ENCODE data around the gene MOB1A. TPM values are rescaled to one million over a fixed set of nuclear protein-coding genes. Genes with fewer than 3 reads are reported as not detected.
"Not testable (repeated sequence)": the region's sequence is repeated elsewhere in the genome, so short reads cannot be mapped to it uniquely, and the experiment has no call there.

The MOB1A gene
- total RNA-seq, 1 experiment from 2014 or later = 117 TPM

- DNase-seq (ENCODE audit: extremely low read depth, low read depth) = no peak
Observed at GRCh38 chr2:74199275-74199701, 20.6 kb upstream of the MOB1A start.

- peak; percentile 99 for DNase-seq (ENCODE audit: extremely low read depth, low read depth)
Observed at GRCh38 chr2:74198461-74199274, 20.0 kb upstream of the MOB1A start, which contains the start of gene MTHFD2. Gene MTHFD2, plus strand, starts transcription at chr2:74198615. Its CDS starts 27 bp downstream, at chr2:74198642.

- no peak for DNase-seq (ENCODE audit: extremely low read depth, low read depth)
Observed at GRCh38 chr2:74198023-74198460, 19.4 kb upstream of the MOB1A start.

GRCh38 chr2:74197049-74197448 is 18.4 kb upstream of the MOB1A start:
- no peak for DNase-seq (ENCODE audit: extremely low read depth, low read depth)

GRCh38 chr2:74194799-74195198 is 16.1 kb upstream of the MOB1A start:
- no peak for DNase-seq (ENCODE audit: extremely low read depth, low read depth)

GRCh38 chr2:74191596-74192380 is 13.1 kb upstream of the MOB1A start:
- no peak for DNase-seq (ENCODE audit: extremely low read depth, low read depth)

- no peak for DNase-seq (ENCODE audit: extremely low read depth, low read depth)
Observed at GRCh38 chr2:74188696-74189095, 10.0 kb upstream of the MOB1A start.

GRCh38 chr2:74188018-74188601 is 9.4 kb upstream of the MOB1A start:
- no peak for DNase-seq (ENCODE audit: extremely low read depth, low read depth)

GRCh38 chr2:74186706-74187105 is 8.0 kb upstream of the MOB1A start:
- DNase-seq (ENCODE audit: extremely low read depth, low read depth) = not testable (repeated sequence)

- DNase-seq (ENCODE audit: extremely low read depth, low read depth) = no peak
Observed at GRCh38 chr2:74186038-74186437, 7.4 kb upstream of the MOB1A start.

GRCh38 chr2:74183878-74184277 is 5.2 kb upstream of the MOB1A start:
- no peak for DNase-seq (ENCODE audit: extremely low read depth, low read depth)

GRCh38 chr2:74181739-74182138 is 3.1 kb upstream of the MOB1A start:
- DNase-seq (ENCODE audit: extremely low read depth, low read depth) = no peak

GRCh38 chr2:74179063-74179865 is 585 bp upstream of the MOB1A start:
- DNase-seq (ENCODE audit: extremely low read depth, low read depth) = no peak

GRCh38 chr2:74177696-74178095 is 983 bp downstream of the MOB1A start:
- DNase-seq (ENCODE audit: extremely low read depth, low read depth) = no peak

GRCh38 chr2:74174909-74175308 is 3.8 kb downstream of the MOB1A start:
- no peak for DNase-seq (ENCODE audit: extremely low read depth, low read depth)

GRCh38 chr2:74168739-74169138 is 9.9 kb downstream of the MOB1A start:
- no peak for DNase-seq (ENCODE audit: extremely low read depth, low read depth)

- DNase-seq (ENCODE audit: extremely low read depth, low read depth) = no peak
Observed at GRCh38 chr2:74164761-74165160, 13.9 kb downstream of the MOB1A start.

GRCh38 chr2:74162951-74163350 is 15.7 kb downstream of the MOB1A start:
- DNase-seq (ENCODE audit: extremely low read depth, low read depth) = no peak

GRCh38 chr2:74155830-74156229 is 22.8 kb downstream of the MOB1A start:
- no peak for DNase-seq (ENCODE audit: extremely low read depth, low read depth)

- DNase-seq (ENCODE audit: extremely low read depth, low read depth) = no peak
Observed at GRCh38 chr2:74152954-74153353, 25.7 kb downstream of the MOB1A start.
